Nephron progenitor cell (in vitro differentiated cells): ENCODE measurements around the gene USH2A.

Experiments used
- DNase-seq: peaks from one replicate; pipeline ENCODE4 v3.0.0; 2021
- H3K27ac Mint-ChIP-seq: 2 replicates; pipeline ENCODE4 v1.8.0; 2021; ENCODE audit warnings: mild to moderate bottlenecking, moderate library complexity, mixed read lengths
- H3K27me3 Mint-ChIP-seq: 2 replicates; pipeline ENCODE4 v1.8.0; 2021; ENCODE audit warnings: mild to moderate bottlenecking, low read depth, mixed read lengths; ENCODE audit not compliant: poor library complexity
- H3K36me3 Mint-ChIP-seq: 2 replicates; pipeline ENCODE4 v1.8.0; 2021; ENCODE audit warnings: low read depth, mixed read lengths
- H3K4me1 Mint-ChIP-seq: 2 replicates; pipeline ENCODE4 v1.8.0; 2021; ENCODE audit warnings: mixed read lengths
- H3K4me3 Mint-ChIP-seq: 2 replicates; pipeline ENCODE4 v1.8.0; 2021; ENCODE audit warnings: mild to moderate bottlenecking, moderate library complexity, mixed read lengths
- H3K9me3 Mint-ChIP-seq: 2 replicates; pipeline ENCODE4 v1.8.0; 2021; ENCODE audit warnings: mild to moderate bottlenecking, moderate library complexity, mixed read lengths
- CTCF ChIP-seq: fragments of 200-600 bp; sonication (generic); IDR thresholded peaks from 2 replicates; pipeline ENCODE4 v1.5.0; 2021; ENCODE audit warnings: antibody characterized with exemption

Gene USH2A

DNA sequence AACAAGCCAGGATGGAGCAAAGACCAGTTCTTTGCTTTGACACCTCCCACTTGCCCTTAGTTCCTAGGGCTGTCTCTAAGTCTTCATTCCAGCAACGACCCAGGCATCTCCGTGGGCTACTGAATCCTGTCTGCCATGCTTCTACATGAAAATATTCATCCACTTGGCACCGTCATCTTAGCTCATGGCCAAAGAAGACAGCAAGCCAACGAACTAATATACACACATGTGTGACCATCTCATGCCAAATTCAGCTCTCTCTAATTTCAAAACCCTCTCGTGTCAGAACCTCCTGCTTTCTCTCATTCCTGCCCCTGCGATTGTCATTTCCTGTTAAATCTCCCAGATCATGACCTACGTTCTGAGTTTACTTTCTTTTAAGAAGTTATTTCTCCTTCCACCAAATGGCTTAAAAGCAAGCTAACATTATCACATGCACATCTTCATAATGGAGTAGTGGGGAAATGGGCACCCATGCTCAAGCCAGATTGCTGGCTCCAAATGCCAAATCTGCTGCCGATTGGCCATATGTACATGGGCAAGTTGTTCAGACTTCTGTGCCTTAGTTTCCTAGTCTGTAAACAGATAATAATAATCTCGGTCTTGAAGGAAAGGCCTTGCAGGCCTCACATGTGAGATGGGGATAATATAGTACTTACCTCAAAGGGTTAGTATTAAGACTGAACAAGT lies 373.4 kb downstream of the USH2A start:
- H3K27me3 Mint-ChIP-seq: peaks cover 6% of the 10 kb centered on the region

GRCh38 chr1:216047811-216048572 lies 375.3 kb downstream of the USH2A start:
- H3K4me3 Mint-ChIP-seq: no peak overlapping the region
- H3K9me3 Mint-ChIP-seq: no peaks in the 10 kb centered on the region
- no peak for DNase-seq
- H3K4me1 Mint-ChIP-seq: no peaks in the 10 kb centered on the region
- H3K27ac Mint-ChIP-seq: no peak overlapping the region
- no peaks in the 10 kb centered on the region for H3K36me3 Mint-ChIP-seq
- no peak for TF ChIP-seq CTCF
- peaks cover 6% of the 10 kb centered on the region for H3K27me3 Mint-ChIP-seq

More for the DNA sequence above, 373.4 kb downstream of the USH2A start:
- no peak for TF ChIP-seq CTCF
- no peak overlapping the region for H3K4me3 Mint-ChIP-seq
- no peak for DNase-seq
- no peaks in the 10 kb centered on the region for H3K9me3 Mint-ChIP-seq
- H3K27ac Mint-ChIP-seq: no peak overlapping the region
- H3K36me3 Mint-ChIP-seq: no peaks in the 10 kb centered on the region
- H3K4me1 Mint-ChIP-seq: no peaks in the 10 kb centered on the region

- Mint-ChIP-seq H3K4me1 (no peaks in the 10 kb centered on the region), H3K4me3 (no peak overlapping the region), H3K27me3 (peaks cover 6% of the 10 kb centered on the region), H3K27ac (no peak overlapping the region), H3K9me3 (no peaks in the 10 kb centered on the region), H3K36me3 (no peaks in the 10 kb centered on the region)
- TF ChIP-seq CTCF: no peak
- no peak for DNase-seq
These were observed 376.9 kb downstream of the USH2A start for GRCh38 chr1:216046336-216046735.

GRCh38 chr1:216045400-216045799 lies 377.8 kb downstream of the USH2A start:
- Mint-ChIP-seq H3K4me3 (no peak overlapping the region), H3K27ac (no peak overlapping the region), H3K27me3 (peaks cover 6% of the 10 kb centered on the region), H3K4me1 (no peaks in the 10 kb centered on the region), H3K9me3 (no peaks in the 10 kb centered on the region), H3K36me3 (no peaks in the 10 kb centered on the region)
- DNase-seq: no peak
- no peak for TF ChIP-seq CTCF

DNA sequence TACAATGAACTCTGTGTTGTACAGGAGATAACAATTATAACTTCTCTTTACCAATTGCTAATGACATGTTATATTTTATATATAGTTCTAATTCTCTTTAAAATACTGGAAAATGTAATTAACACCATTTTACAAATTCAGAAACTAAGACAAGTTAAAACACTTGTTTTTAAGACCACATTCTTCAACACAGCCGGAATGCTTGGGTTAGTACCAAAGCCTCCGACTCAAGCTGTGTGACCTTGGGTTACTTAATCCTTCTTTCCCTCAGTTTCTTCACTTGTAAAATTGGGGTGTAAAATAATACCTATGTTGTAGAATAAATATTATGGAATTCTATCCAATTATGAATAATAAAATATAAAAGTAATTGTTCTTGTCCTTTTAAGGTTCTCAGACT lies 378.7 kb downstream of the USH2A start:
- Mint-ChIP-seq H3K9me3 (no peaks in the 10 kb centered on the region), H3K27me3 (peaks cover under 1% of the 10 kb centered on the region), H3K4me1 (no peaks in the 10 kb centered on the region), H3K36me3 (no peaks in the 10 kb centered on the region), H3K4me3 (no peak overlapping the region), H3K27ac (no peak overlapping the region)
- TF ChIP-seq CTCF: no peak
- DNase-seq: no peak
